ENCODE measurements around the gene LDLRAP1. TPM values are rescaled to one million over a fixed set of nuclear protein-coding genes. Genes with fewer than 3 reads are reported as not detected.

The LDLRAP1 gene
- total and polyA plus RNA-seq, 2 of the 4 experiments (the other 2 are of a cell fraction), result 4.5 to 14.4 TPM

DNA sequence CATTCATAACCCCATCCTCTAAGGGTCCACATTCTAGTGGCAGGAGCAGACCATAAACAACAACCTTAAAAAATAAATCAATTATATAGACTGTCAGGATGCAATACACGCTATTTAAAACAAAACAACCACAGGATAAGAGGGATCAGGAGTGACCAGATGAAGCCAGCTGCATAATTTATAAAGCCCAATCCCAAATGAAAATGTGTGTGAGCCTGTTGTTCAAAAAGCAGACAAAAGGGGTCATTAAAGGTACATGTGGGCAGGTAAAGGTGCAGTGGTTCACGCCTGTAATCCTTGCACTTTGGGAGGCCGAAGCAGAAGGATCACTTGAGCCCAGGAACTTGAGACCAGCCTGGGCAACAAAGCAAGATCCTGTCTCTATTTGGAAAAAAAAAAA, 10.4 kb upstream of the LDLRAP1 start:
- Histone ChIP-seq H4K5ac (ENCODE audit: low read depth, low read length) (no peak overlapping the region), H3K4ac (ENCODE audit: low read depth, low read length) (no peak overlapping the region), H2AK9ac (replicated peaks; ENCODE audit: low read depth, low read length, poor library complexity) (no peak overlapping the region), H4K20me1 (ENCODE audit: insufficient read depth, low read length) (no peaks in the 10 kb centered on the region), H3K36me3 (ENCODE audit: control insufficient read depth, insufficient read depth, low read length) (no peaks in the 10 kb centered on the region), H3K27me3 (ENCODE audit: control insufficient read depth, insufficient read depth, low read length) (peaks cover 25% of the 10 kb centered on the region), H3K23ac (ENCODE audit: low read depth, low read length) (no peak overlapping the region), H4K8ac (ENCODE audit: low read depth in 2 of 2, low read length in 2 of 2) (no peak overlapping the region), H3K4me1 (ENCODE audit: control insufficient read depth, insufficient read depth, low read length) (no peaks in the 10 kb centered on the region), H3K4me2 (ENCODE audit: low read depth, low read length) (no peak overlapping the region), H2AK5ac (ENCODE audit: low read depth, low read length) (no peak overlapping the region), H3K27ac (ENCODE audit: insufficient read depth, low read length) (no peak overlapping the region), H3K18ac (ENCODE audit: low read depth, low read length) (no peak overlapping the region), H3K9ac (ENCODE audit: low read depth, low read length) (no peak overlapping the region), H3K9me1 (ENCODE audit: insufficient read depth, low read length) (peaks cover 5% of the 10 kb centered on the region; the same call in 1 of the 2 replicates), H2BK15ac (ENCODE audit: low read depth, low read length) (no peak overlapping the region), H4K91ac (ENCODE audit: insufficient read depth, low read depth, low read length) (no peak overlapping the region), H3K79me1 (ENCODE audit: low read depth in 1 of 2, low read length in 2 of 2) (no peaks in the 10 kb centered on the region), H3K9me3 (ENCODE audit: control insufficient read depth, insufficient read depth, low read length) (peaks cover 2% of the 10 kb centered on the region; the same call in 1 of the 2 replicates), H3K56ac (ENCODE audit: extremely low read depth, insufficient read depth, low read length) (no peak overlapping the region), H3K14ac (replicated peaks; ENCODE audit: low read depth, low read length) (no peak overlapping the region), H2BK5ac (ENCODE audit: low read depth, low read length, poor library complexity, severe bottlenecking) (no peak overlapping the region), H2AFZ (replicated peaks; ENCODE audit: low read length, poor library complexity) (peak overlapping the region; percentile 72), H2BK120ac (ENCODE audit: low read depth, low read length) (no peak overlapping the region), H3K4me3 (ENCODE audit: insufficient read depth, low read depth, low read length) (no peak overlapping the region), H2BK20ac (ENCODE audit: low read depth, low read length) (no peak overlapping the region)
- ATAC-seq (ENCODE audit: low read depth) (no peak), DNase-seq (no peak)
- dilution Hi-C loops (cut with HindIII; ENCODE audit: low sequenced_read_pairs, unreplicated experiment) (no loop called here), in situ Hi-C loops (cut with MboI; ENCODE audit: low sequenced_read_pairs) (no loop called here), intact Hi-C loops (cut with micrococcal nuclease) (no loop called here)
- no TSS peak for BruUV-seq (replicated peaks)
- WGBS, 2 experiments (ENCODE audit: extremely low coverage in 2 of 2, insufficient read length in 1 of 2), result 100% methylated on average over 2 of the region's 3 CpGs; no CpG with 5 or more reads in 1 of the 2 experiments
- ChIA-PET POLR2A (ENCODE audit: unreplicated experiment) (no interaction called here), CTCF (no interaction called here)
- TF ChIP-seq BHLHE40 (IDR thresholded peaks at IDR 0.05; ENCODE audit: low read depth, low read length) (no peak), CEBPB (IDR thresholded peaks at IDR 0.05; ENCODE audit: low read depth, low read length) (no peak), NFE2L2 (IDR thresholded peaks at IDR 0.05; ENCODE audit: low read depth, low read length) (no peak), RFX5 (IDR thresholded peaks at IDR 0.05; ENCODE audit: low read depth, low read length) (no peak), RAD21 (IDR thresholded peaks at IDR 0.05; ENCODE audit: low read length) (no peak), SMC3 (IDR thresholded peaks at IDR 0.05; ENCODE audit: low read depth, low read length) (no peak), RCOR1 (IDR thresholded peaks at IDR 0.05; ENCODE audit: insufficient replicate concordance, low read length) (no peak), POLR2A (IDR thresholded peaks at IDR 0.05; ENCODE audit: low read depth, low read length) (no peak), MXI1 (IDR thresholded peaks at IDR 0.05; ENCODE audit: borderline replicate concordance, low read depth, low read length) (no peak), MAFK (IDR thresholded peaks at IDR 0.05; ENCODE audit: low read depth, low read length) (no peak), MAZ (IDR thresholded peaks at IDR 0.05; ENCODE audit: borderline replicate concordance, low read depth, low read length) (no peak), CHD1 (IDR thresholded peaks at IDR 0.05; ENCODE audit: low read depth, low read length) (no peak), FOS (IDR thresholded peaks at IDR 0.05; ENCODE audit: low read depth, low read length) (no peak)
- TF ChIP-seq, protein P1, sequence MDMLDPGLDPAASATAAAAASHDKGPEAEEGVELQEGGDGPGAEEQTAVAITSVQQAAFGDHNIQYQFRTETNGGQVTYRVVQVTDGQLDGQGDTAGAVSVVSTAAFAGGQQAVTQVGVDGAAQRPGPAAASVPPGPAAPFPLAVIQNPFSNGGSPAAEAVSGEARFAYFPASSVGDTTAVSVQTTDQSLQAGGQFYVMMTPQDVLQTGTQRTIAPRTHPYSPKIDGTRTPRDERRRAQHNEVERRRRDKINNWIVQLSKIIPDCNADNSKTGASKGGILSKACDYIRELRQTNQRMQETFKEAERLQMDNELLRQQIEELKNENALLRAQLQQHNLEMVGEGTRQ (IDR thresholded peaks at IDR 0.05; ENCODE audit: low read depth, low read length), result no peak
- TF ChIP-seq, protein P2, sequence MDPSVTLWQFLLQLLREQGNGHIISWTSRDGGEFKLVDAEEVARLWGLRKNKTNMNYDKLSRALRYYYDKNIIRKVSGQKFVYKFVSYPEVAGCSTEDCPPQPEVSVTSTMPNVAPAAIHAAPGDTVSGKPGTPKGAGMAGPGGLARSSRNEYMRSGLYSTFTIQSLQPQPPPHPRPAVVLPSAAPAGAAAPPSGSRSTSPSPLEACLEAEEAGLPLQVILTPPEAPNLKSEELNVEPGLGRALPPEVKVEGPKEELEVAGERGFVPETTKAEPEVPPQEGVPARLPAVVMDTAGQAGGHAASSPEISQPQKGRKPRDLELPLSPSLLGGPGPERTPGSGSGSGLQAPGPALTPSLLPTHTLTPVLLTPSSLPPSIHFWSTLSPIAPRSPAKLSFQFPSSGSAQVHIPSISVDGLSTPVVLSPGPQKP (IDR thresholded peaks at IDR 0.05; ENCODE audit: borderline replicate concordance, low read depth, low read length), result no peak
- TF ChIP-seq, protein P3, sequence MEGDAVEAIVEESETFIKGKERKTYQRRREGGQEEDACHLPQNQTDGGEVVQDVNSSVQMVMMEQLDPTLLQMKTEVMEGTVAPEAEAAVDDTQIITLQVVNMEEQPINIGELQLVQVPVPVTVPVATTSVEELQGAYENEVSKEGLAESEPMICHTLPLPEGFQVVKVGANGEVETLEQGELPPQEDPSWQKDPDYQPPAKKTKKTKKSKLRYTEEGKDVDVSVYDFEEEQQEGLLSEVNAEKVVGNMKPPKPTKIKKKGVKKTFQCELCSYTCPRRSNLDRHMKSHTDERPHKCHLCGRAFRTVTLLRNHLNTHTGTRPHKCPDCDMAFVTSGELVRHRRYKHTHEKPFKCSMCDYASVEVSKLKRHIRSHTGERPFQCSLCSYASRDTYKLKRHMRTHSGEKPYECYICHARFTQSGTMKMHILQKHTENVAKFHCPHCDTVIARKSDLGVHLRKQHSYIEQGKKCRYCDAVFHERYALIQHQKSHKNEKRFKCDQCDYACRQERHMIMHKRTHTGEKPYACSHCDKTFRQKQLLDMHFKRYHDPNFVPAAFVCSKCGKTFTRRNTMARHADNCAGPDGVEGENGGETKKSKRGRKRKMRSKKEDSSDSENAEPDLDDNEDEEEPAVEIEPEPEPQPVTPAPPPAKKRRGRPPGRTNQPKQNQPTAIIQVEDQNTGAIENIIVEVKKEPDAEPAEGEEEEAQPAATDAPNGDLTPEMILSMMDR (conservative IDR thresholded peaks at IDR 0.05; ENCODE audit: low read depth, low read length), result no peak
